Measurements from ENCODE around the gene KCNJ11.

- no peak for TF ChIP-seq POLR2A (IDR thresholded peaks at IDR 0.05)
- TF ChIP-seq CTCF (IDR thresholded peaks at IDR 0.05): no peak
These were observed 27.2 kb upstream of the KCNJ11 start for GRCh38 chr11:17415523-17416104.

Data from testis (tissue), 2 donors.